ENCODE data around the gene ALDH3A1. TPM values are rescaled to one million over a fixed set of nuclear protein-coding genes. Genes with fewer than 3 reads are reported as not detected.

Gene ALDH3A1
- total RNA-seq, 1 donor from 2014 or later: not detected

- intact Hi-C loops (cut with micrococcal nuclease): no loop called here
- ATAC-seq: peak; percentile 94
- peak; percentile 96 for DNase-seq
Observed at GRCh38 chr17:19744922-19745757, 3.0 kb downstream of the ALDH3A1 start.

- peak; percentile 68 for ATAC-seq
- intact Hi-C loops (cut with micrococcal nuclease): no loop called here
- DNase-seq: no peak
Observed at GRCh38 chr17:19744492-19744891, 3.6 kb downstream of the ALDH3A1 start.

GRCh38 chr17:19743101-19744100 lies 4.7 kb downstream of the ALDH3A1 start:
- no peak for ATAC-seq
- no peak for DNase-seq
- intact Hi-C loops (cut with micrococcal nuclease): no loop called here

- DNase-seq (no peak), ATAC-seq (no peak)
- intact Hi-C loops (cut with micrococcal nuclease): no loop called here
Observed at GRCh38 chr17:19742495-19742894, 5.6 kb downstream of the ALDH3A1 start.

GRCh38 chr17:19741832-19742457 lies 6.2 kb downstream of the ALDH3A1 start:
- intact Hi-C loops (cut with micrococcal nuclease): no loop called here
- DNase-seq (no peak), ATAC-seq (no peak)

- DNase-seq: no peak
- intact Hi-C loops (cut with micrococcal nuclease): no loop called here
- ATAC-seq: no peak
Observed at GRCh38 chr17:19740933-19741332, 7.2 kb downstream of the ALDH3A1 start.

GRCh38 chr17:19739241-19740201 lies 8.6 kb downstream of the ALDH3A1 start:
- DNase-seq (no peak), ATAC-seq (no peak)
- intact Hi-C loops (cut with micrococcal nuclease): no loop called here

- DNase-seq: no peak
- intact Hi-C loops (cut with micrococcal nuclease): no loop called here
- ATAC-seq: no peak
Observed at GRCh38 chr17:19738757-19739156, 9.3 kb downstream of the ALDH3A1 start.

- intact Hi-C loops (cut with micrococcal nuclease): no loop called here
- ATAC-seq (no peak), DNase-seq (no peak)
Observed at GRCh38 chr17:19738073-19738449, 10.0 kb downstream of the ALDH3A1 start.

GRCh38 chr17:19737305-19738072 lies 10.6 kb downstream of the ALDH3A1 start:
- no peak for DNase-seq
- ATAC-seq: no peak
- intact Hi-C loops (cut with micrococcal nuclease): no loop called here

GRCh38 chr17:19736071-19736470 lies 12.0 kb downstream of the ALDH3A1 start:
- DNase-seq (no peak), ATAC-seq (no peak)
- intact Hi-C loops (cut with micrococcal nuclease): no loop called here

GRCh38 chr17:19733953-19734526 lies 14.1 kb downstream of the ALDH3A1 start:
- ATAC-seq (no peak), DNase-seq (no peak)
- intact Hi-C loops (cut with micrococcal nuclease): no loop called here

- intact Hi-C loops (cut with micrococcal nuclease): no loop called here
- no peak for ATAC-seq
- no peak for DNase-seq
Observed at GRCh38 chr17:19731626-19732025, 16.5 kb downstream of the ALDH3A1 start.

GRCh38 chr17:19730843-19731242 lies 17.3 kb downstream of the ALDH3A1 start:
- intact Hi-C loops (cut with micrococcal nuclease): no loop called here
- DNase-seq (no peak), ATAC-seq (no peak)

GRCh38 chr17:19729900-19730299 lies 18.2 kb downstream of the ALDH3A1 start:
- intact Hi-C loops (cut with micrococcal nuclease): no loop called here
- no peak for DNase-seq

GRCh38 chr17:19728084-19728495 lies 20.0 kb downstream of the ALDH3A1 start:
- peak; percentile 84 for ATAC-seq
- DNase-seq: peak; percentile 96
- intact Hi-C loops (cut with micrococcal nuclease): no loop called here

More at GRCh38 chr17:19729900-19730299, 18.2 kb downstream of the ALDH3A1 start:
- no peak for ATAC-seq

GRCh38 chr17:19727501-19728078 lies 20.5 kb downstream of the ALDH3A1 start:
- ATAC-seq (peak; percentile 84), DNase-seq (peak; percentile 64)
- intact Hi-C loops (cut with micrococcal nuclease): no loop called here
